ENCODE results near the gene MED1.
A peak's percentile ranks its signal among the peaks of the same experiment; 100 is the strongest.
"Not testable (repeated sequence)": the region's sequence is repeated elsewhere in the genome, so short reads cannot be mapped to it uniquely, and the experiment has no call there.

The MED1 gene

DNA sequence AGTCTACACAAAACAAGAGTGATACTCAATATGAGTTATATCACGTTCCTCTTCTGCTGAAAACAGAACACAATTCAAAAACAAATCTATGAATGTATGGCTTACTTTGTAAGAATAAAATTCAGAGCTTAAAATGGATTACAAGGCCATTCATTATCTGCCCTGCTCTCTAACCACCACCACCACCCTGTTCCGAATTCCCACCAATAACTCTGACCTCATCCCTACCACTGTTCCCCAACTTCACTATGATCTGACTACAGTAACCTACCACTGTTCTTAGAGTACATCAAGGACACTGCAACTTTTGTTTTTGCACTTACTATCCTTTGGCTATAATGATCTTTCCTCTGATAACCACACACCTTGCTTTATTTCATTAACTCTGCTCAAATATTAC is 70.9 kb downstream of the MED1 start:
- TF ChIP-seq, protein P1, sequence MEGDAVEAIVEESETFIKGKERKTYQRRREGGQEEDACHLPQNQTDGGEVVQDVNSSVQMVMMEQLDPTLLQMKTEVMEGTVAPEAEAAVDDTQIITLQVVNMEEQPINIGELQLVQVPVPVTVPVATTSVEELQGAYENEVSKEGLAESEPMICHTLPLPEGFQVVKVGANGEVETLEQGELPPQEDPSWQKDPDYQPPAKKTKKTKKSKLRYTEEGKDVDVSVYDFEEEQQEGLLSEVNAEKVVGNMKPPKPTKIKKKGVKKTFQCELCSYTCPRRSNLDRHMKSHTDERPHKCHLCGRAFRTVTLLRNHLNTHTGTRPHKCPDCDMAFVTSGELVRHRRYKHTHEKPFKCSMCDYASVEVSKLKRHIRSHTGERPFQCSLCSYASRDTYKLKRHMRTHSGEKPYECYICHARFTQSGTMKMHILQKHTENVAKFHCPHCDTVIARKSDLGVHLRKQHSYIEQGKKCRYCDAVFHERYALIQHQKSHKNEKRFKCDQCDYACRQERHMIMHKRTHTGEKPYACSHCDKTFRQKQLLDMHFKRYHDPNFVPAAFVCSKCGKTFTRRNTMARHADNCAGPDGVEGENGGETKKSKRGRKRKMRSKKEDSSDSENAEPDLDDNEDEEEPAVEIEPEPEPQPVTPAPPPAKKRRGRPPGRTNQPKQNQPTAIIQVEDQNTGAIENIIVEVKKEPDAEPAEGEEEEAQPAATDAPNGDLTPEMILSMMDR (conservative IDR thresholded peaks at IDR 0.05; ENCODE audit: low read length): no peak
- DNase-seq (ENCODE audit: low read depth): no peak
- no peak overlapping the region for H3K4me3 ChIP-seq (ENCODE audit: low read length)

DNA sequence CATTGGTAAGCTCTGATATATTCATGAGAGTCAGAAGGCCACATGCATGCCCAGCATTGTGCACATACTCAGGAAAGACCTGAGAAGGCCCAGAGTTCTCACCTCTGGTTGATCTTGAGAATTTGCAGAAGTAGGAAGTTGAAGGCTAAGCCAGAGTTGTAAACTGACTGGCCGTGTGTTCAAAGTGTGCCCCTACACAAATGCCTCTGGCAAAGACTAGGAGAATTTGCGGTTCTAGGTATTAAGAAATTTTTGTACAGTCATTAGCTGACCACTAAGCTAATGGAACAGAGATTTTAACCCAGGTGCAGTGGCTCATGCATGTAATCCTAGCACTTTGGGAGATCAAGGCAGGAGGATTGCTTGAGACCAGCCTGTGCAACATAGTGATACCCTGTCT is 74.6 kb downstream of the MED1 start:
- no peak overlapping the region for H3K4me3 ChIP-seq (ENCODE audit: low read length)
- peak; percentile 5 for DNase-seq (ENCODE audit: low read depth)
- TF ChIP-seq, protein P1 (conservative IDR thresholded peaks at IDR 0.05; ENCODE audit: low read length): no peak

DNA sequence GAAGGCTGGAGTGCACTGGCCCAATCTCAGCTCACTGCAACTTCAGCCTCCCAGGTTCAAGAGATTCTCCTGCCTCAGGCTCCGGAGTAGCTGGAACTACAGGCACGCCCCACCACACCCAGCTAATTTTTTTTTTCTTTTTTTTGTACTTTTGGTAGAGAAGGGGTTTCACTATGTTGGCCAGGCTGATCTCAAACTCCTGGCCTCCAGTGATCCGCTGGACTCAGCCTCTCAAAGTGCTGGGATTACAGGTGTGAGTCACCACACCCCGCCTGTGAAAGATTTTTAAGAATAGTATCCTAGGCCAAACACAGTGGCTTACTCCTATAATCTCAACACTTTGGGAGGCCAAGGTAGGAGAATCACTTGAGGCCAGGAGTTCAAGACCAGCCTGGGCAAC is 83.3 kb downstream of the MED1 start:
- H3K4me3 ChIP-seq (ENCODE audit: low read length); DNase-seq (ENCODE audit: low read depth): not testable (repeated sequence)

DNA sequence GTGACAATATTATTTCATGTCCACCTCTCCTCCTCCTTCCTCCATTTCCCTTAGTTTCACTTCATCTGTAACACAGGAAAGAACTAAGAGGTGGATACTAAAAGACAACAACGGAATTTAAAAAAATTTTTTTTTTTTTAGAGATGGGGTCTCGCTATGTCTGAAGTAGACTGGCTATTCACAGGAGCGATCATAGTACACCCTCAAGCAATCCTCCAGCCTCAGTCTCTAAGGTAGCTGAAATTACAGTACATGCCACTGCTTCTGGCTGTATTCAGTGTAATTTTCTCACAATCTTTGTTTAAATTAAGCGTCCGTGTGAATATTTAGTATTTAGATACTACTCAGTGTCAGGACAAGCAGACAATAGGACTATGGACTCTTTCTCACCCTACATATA is 85.2 kb downstream of the MED1 start:
- peak overlapping the region; percentile 41 for H3K4me3 ChIP-seq (ENCODE audit: low read length)
- no peak for DNase-seq (ENCODE audit: low read depth)
- TF ChIP-seq, protein P1 (conservative IDR thresholded peaks at IDR 0.05; ENCODE audit: low read length): no peak

DNA sequence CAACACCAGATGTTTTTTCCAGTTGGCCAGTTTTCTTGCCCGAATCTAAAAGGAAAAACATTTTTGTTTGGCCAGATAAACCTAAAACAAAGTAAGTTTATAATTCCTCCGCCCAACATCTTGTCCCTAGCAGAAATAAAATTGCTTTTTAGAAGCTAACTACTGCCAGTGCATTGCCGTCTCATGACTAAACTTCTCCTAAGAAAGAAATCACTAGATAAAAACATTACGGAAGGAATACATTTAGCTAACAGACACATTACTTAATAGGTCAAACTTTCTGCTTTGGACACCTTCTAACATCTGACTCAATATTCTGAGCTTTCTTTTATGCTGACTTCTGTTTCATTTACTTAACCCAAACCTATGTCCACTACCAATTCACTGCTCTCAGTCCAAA is 85.8 kb downstream of the MED1 start:
- DNase-seq (ENCODE audit: low read depth): peak; percentile 82
- H3K4me3 ChIP-seq (ENCODE audit: low read length): peak overlapping the region; percentile 41; the same call in 1 of the 2 replicates
- TF ChIP-seq, protein P1 (conservative IDR thresholded peaks at IDR 0.05; ENCODE audit: low read length): no peak

DNA sequence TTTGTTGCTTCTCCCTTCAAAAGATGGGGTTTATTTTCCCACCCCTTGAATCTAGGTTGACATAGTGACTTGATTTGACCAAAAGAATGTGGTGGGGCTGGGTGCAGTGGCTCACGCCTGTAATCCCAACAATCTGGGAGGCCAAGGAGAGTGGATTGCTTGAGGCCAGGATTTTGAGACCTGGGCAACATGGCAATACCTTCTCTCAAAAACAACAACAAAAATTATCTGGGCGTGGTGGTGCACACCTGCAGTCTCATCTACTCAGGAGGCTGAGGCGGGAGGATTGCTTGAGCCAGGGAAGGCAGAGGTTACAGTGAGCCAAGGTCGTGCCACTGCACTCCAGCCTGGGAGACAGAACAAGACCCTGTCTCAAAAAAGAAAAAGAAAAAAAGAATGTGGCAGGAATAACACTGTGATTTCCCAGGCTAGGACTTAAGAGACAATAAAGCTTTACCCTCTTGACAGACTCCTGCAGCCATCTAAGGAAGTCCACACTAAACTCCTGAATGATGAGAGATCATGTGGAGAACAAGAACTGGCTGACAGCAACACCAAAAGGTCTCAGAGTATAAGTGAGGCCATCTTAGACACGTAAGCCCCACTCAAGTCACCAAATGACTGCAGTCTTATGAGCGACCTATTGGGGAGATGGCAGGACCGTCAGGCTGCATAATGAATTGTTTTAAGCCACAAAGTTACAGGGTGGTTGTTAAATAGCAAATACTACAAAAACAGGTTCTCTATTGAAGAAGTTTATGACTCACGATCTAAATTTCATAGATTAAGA is 86.6 kb downstream of the MED1 start:
- DNase-seq (ENCODE audit: low read depth): peak; percentile 15
- TF ChIP-seq, protein P1 (conservative IDR thresholded peaks at IDR 0.05; ENCODE audit: low read length): no peak
- no peak overlapping the region for H3K4me3 ChIP-seq (ENCODE audit: low read length)

DNA sequence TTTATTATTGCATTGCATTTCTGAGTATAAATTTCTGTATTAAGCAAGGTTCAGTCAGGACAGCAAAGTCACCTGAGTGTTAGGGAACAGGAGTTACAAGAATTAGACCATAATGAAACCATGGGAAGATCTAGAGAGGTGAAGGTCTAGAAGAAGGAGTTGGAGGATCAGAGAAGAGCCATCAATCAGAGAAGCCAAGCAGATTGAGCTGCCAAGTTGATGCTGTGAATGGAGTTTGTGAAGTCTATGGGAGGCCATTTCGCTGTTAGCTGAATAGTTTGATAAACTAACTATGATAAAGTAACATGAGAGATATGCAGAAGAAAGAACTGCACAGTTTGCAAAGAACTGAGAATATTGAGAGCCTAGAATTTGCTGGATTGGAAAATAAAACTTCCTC is 90.0 kb downstream of the MED1 start:
- TF ChIP-seq, protein P1 (conservative IDR thresholded peaks at IDR 0.05; ENCODE audit: low read length): no peak
- DNase-seq (ENCODE audit: low read depth): no peak
- no peak overlapping the region for H3K4me3 ChIP-seq (ENCODE audit: low read length)
